Neural progenitor cell (in vitro differentiated cells): ENCODE measurements around the gene AGRP. TPM values are rescaled to one million over a fixed set of nuclear protein-coding genes. Genes with fewer than 3 reads are reported as not detected.

Experiments used
- DNase-seq: peaks from one replicate; pipeline ENCODE4 v3.0.0-alpha.2; 2016; ENCODE audit warnings: low spot score
- H2AFZ ChIP-seq: fragments of 200-600 bp; sonication (generic); replicated peaks from 2 replicates; pipeline ENCODE4 v1.6.1; 2016; ENCODE audit warnings: antibody characterized with exemption
- H3F3A ChIP-seq: fragments of 200-600 bp; sonication (generic); 2 replicates; pipeline ENCODE4 v1.6.1; 2016; ENCODE audit warnings: antibody characterized with exemption, low read depth
- H3K27ac ChIP-seq: fragments of 200-600 bp; sonication (generic); 2 replicates; pipeline ENCODE4 v1.5.1; 2016; ENCODE audit warnings: mild to moderate bottlenecking
- H3K27me3 ChIP-seq: fragments of 200-600 bp; sonication (generic); 2 replicates; pipeline ENCODE4 v1.6.1; 2016; ENCODE audit warnings: mild to moderate bottlenecking, moderate library complexity
- H3K36me3 ChIP-seq: fragments of 200-600 bp; sonication (generic); 2 replicates; pipeline ENCODE4 v1.5.1; 2016
- H3K4me1 ChIP-seq: fragments of 200-600 bp; sonication (generic); 2 replicates; pipeline ENCODE4 v1.6.1; 2016; ENCODE audit warnings: mixed run types
- H3K4me2 ChIP-seq: fragments of 200-600 bp; sonication (generic); 2 replicates; pipeline ENCODE4 v1.6.1; 2016
- H3K4me3 ChIP-seq: fragments of 200-600 bp; sonication (generic); 2 replicates; pipeline ENCODE4 v1.5.1; 2016
- H3K79me2 ChIP-seq: fragments of 200-600 bp; sonication (generic); 2 replicates; pipeline ENCODE4 v1.6.1; 2016; ENCODE audit warnings: low read depth
- H3K9ac ChIP-seq: fragments of 200-600 bp; sonication (generic); 2 replicates; pipeline ENCODE4 v1.6.1; 2016
- H3K9me3 ChIP-seq: fragments of 200-600 bp; sonication (generic); 2 replicates; pipeline ENCODE4 v1.5.1; 2016; ENCODE audit warnings: low read depth
- H4K20me1 ChIP-seq: fragments of 200-600 bp; sonication (generic); 2 replicates; pipeline ENCODE4 v1.6.1; 2016; ENCODE audit warnings: low read depth
- H3K27ac Mint-ChIP-seq: 3 replicates; pipeline ENCODE4 v1.8.0; 2021; ENCODE audit warnings: mixed read lengths
- H3K27me3 Mint-ChIP-seq: 2 replicates; pipeline ENCODE4 v1.8.0; 2022; ENCODE audit warnings: low read depth, mild to moderate bottlenecking, inconsistent platforms, moderate library complexity, mixed read lengths; ENCODE audit not compliant: insufficient read depth
- H3K36me3 Mint-ChIP-seq: 3 replicates; pipeline ENCODE4 v1.8.0; 2021; ENCODE audit warnings: mixed read lengths
- H3K4me1 Mint-ChIP-seq: 3 replicates; pipeline ENCODE4 v1.8.0; 2021; ENCODE audit warnings: mixed read lengths
- H3K4me3 Mint-ChIP-seq: 3 replicates; pipeline ENCODE4 v1.8.0; 2021; ENCODE audit warnings: mild to moderate bottlenecking, moderate library complexity, mixed read lengths
- H3K9me3 Mint-ChIP-seq: 3 replicates; pipeline ENCODE4 v1.8.0; 2020; ENCODE audit warnings: mixed read lengths
- CTCF ChIP-seq: fragments of 200-600 bp; sonication (generic); IDR thresholded peaks from 2 replicates; pipeline ENCODE4 v1.5.1; 2017; ENCODE audit warnings: antibody characterized with exemption, mild to moderate bottlenecking
- EZH2 ChIP-seq: fragments of 200-600 bp; sonication (generic); IDR thresholded peaks from 2 replicates; pipeline ENCODE4 v1.6.1; 2017; ENCODE audit warnings: antibody characterized with exemption, mild to moderate bottlenecking, moderate library complexity
- EZH2phosphoT487 ChIP-seq: fragments of 200-600 bp; sonication (generic); IDR thresholded peaks from 2 replicates; pipeline ENCODE4 v1.6.1; 2017; ENCODE audit warnings: antibody characterized with exemption
- total RNA-seq: library from RNA; depleted of rRNA; stranded (reverse); fragments of >200 nt; gene quantifications from 2 replicates; pipeline ENCODE4 v1.2.3, GENCODE V29; 2015; ENCODE audit warnings: low replicate concordance

Gene AGRP
- total RNA-seq, 1 donor from 2014 or later: not detected

- no peak overlapping the region for H2AFZ ChIP-seq
- H3K79me2 ChIP-seq: no peaks in the 10 kb centered on the region
- no peaks in the 10 kb centered on the region for H3K36me3 ChIP-seq
- no peaks in the 10 kb centered on the region for H4K20me1 ChIP-seq
- H3K9me3 Mint-ChIP-seq: no peaks in the 10 kb centered on the region
- TF ChIP-seq EZH2 (no peak), EZH2phosphoT487 (no peak), CTCF (no peak)
- H3K27ac ChIP-seq: no peak overlapping the region
- H3K4me1 ChIP-seq: no peaks in the 10 kb centered on the region
- H3K36me3 Mint-ChIP-seq: no peaks in the 10 kb centered on the region
- H3K27ac Mint-ChIP-seq: no peak overlapping the region
- H3K4me2 ChIP-seq: no peak overlapping the region
- peaks cover 8% of the 10 kb centered on the region for H3K27me3 Mint-ChIP-seq
- peaks cover 8% of the 10 kb centered on the region for H3F3A ChIP-seq
- no peak overlapping the region for H3K9ac ChIP-seq
- no peaks in the 10 kb centered on the region for H3K9me3 ChIP-seq
- DNase-seq: no peak
- H3K4me1 Mint-ChIP-seq: peaks cover 13% of the 10 kb centered on the region
- no peak overlapping the region for H3K4me3 ChIP-seq
- H3K27me3 ChIP-seq: peaks cover 44% of the 10 kb centered on the region
- H3K4me3 Mint-ChIP-seq: peak overlapping the region; percentile 21
Observed at GRCh38 chr16:67519242-67519641, 35.9 kb upstream of the AGRP start.

- H3K4me1 Mint-ChIP-seq: peaks cover 13% of the 10 kb centered on the region
- no peaks in the 10 kb centered on the region for H3K9me3 ChIP-seq
- DNase-seq: no peak
- H3F3A ChIP-seq: peaks cover 8% of the 10 kb centered on the region
- peaks cover 38% of the 10 kb centered on the region for H3K27me3 ChIP-seq
- H3K4me3 ChIP-seq: no peak overlapping the region
- H2AFZ ChIP-seq: no peak overlapping the region
- no peaks in the 10 kb centered on the region for H4K20me1 ChIP-seq
- no peaks in the 10 kb centered on the region for H3K9me3 Mint-ChIP-seq
- no peak overlapping the region for H3K27ac Mint-ChIP-seq
- no peaks in the 10 kb centered on the region for H3K79me2 ChIP-seq
- no peak overlapping the region for H3K9ac ChIP-seq
- TF ChIP-seq EZH2phosphoT487: no peak
- TF ChIP-seq CTCF: no peak
- TF ChIP-seq EZH2: no peak
- H3K4me3 Mint-ChIP-seq: peak overlapping the region; percentile 33
- H3K36me3 Mint-ChIP-seq: no peaks in the 10 kb centered on the region
- no peaks in the 10 kb centered on the region for H3K36me3 ChIP-seq
- peaks cover 6% of the 10 kb centered on the region for H3K27me3 Mint-ChIP-seq
- H3K27ac ChIP-seq: no peak overlapping the region
- H3K4me2 ChIP-seq: no peak overlapping the region
- H3K4me1 ChIP-seq: no peaks in the 10 kb centered on the region
Observed at GRCh38 chr16:67518676-67519075, 35.3 kb upstream of the AGRP start.

GRCh38 chr16:67517661-67518423, 34.5 kb upstream of the AGRP start:
- Mint-ChIP-seq H3K4me3 (no peak overlapping the region), H3K36me3 (no peaks in the 10 kb centered on the region), H3K27ac (no peak overlapping the region), H3K27me3 (peaks cover 6% of the 10 kb centered on the region), H3K4me1 (peaks cover 13% of the 10 kb centered on the region), H3K9me3 (no peaks in the 10 kb centered on the region)
- Histone ChIP-seq H2AFZ (no peak overlapping the region), H3F3A (peaks cover 8% of the 10 kb centered on the region), H3K4me1 (no peaks in the 10 kb centered on the region), H3K36me3 (no peaks in the 10 kb centered on the region), H3K9me3 (no peaks in the 10 kb centered on the region), H3K4me2 (no peak overlapping the region), H3K27me3 (peaks cover 31% of the 10 kb centered on the region), H3K9ac (no peak overlapping the region), H3K79me2 (no peaks in the 10 kb centered on the region), H3K4me3 (no peak overlapping the region), H3K27ac (no peak overlapping the region), H4K20me1 (no peaks in the 10 kb centered on the region)
- TF ChIP-seq EZH2phosphoT487: no peak
- DNase-seq: no peak

- Mint-ChIP-seq H3K4me3 (no peak overlapping the region), H3K36me3 (no peaks in the 10 kb centered on the region), H3K9me3 (no peaks in the 10 kb centered on the region), H3K27ac (no peak overlapping the region), H3K27me3 (peaks cover 6% of the 10 kb centered on the region), H3K4me1 (peaks cover 13% of the 10 kb centered on the region)
- Histone ChIP-seq H3K4me2 (no peak overlapping the region), H3K9ac (no peak overlapping the region), H2AFZ (no peak overlapping the region), H3K4me1 (no peaks in the 10 kb centered on the region), H3K79me2 (no peaks in the 10 kb centered on the region), H3K4me3 (no peak overlapping the region), H4K20me1 (no peaks in the 10 kb centered on the region), H3K9me3 (no peaks in the 10 kb centered on the region), H3F3A (peaks cover 8% of the 10 kb centered on the region), H3K27me3 (peaks cover 25% of the 10 kb centered on the region), H3K36me3 (no peaks in the 10 kb centered on the region), H3K27ac (no peak overlapping the region)
- DNase-seq: no peak
- TF ChIP-seq CTCF (no peak), EZH2phosphoT487 (no peak), EZH2 (no peak)
Observed at GRCh38 chr16:67517155-67517445, 33.8 kb upstream of the AGRP start.
